Measurements from ENCODE around the gene SCRT2.

DNA sequence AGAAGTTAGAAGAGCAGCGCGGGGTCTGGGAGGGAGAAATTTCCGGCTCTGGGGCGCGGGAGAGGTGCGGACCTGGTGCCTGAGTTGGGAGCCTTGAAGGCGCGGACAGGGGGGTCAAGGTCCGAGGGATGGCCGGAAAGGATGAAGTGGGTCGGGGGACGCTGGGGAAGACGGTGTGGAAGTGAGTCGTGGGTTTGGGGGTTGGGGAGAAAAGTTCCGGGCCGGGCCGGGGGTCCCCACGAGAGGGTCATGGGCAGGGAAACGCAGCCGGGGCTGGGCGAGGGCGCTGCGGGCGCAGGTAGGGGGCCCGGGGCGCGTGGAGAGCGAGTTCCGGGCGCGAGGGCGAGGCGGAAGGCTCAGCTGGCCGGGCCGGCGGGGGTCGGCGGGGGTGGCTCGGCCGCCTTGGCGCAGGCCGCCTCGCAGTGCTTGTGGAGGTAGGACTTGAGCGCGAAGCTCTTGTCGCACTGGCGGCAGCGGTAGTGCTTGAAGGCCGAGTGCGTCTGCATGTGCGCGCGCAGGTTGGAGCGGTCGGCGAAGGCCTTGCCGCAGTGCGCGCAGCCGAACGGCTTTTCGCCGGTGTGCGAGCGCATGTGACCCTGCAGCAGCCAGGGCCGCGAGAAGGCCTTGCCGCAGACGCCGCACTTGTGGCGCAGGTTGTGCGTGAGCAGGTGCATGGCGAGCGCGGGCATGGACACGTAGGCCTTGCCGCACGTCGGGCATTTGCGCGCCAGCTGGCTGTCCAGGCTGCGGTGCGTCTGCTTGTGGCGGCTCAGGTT lies 12.1 kb downstream of the SCRT2 start:
- TF ChIP-seq, protein P1, sequence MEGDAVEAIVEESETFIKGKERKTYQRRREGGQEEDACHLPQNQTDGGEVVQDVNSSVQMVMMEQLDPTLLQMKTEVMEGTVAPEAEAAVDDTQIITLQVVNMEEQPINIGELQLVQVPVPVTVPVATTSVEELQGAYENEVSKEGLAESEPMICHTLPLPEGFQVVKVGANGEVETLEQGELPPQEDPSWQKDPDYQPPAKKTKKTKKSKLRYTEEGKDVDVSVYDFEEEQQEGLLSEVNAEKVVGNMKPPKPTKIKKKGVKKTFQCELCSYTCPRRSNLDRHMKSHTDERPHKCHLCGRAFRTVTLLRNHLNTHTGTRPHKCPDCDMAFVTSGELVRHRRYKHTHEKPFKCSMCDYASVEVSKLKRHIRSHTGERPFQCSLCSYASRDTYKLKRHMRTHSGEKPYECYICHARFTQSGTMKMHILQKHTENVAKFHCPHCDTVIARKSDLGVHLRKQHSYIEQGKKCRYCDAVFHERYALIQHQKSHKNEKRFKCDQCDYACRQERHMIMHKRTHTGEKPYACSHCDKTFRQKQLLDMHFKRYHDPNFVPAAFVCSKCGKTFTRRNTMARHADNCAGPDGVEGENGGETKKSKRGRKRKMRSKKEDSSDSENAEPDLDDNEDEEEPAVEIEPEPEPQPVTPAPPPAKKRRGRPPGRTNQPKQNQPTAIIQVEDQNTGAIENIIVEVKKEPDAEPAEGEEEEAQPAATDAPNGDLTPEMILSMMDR (IDR thresholded peaks at IDR 0.05; ENCODE audit: low read length), result no peak
- TF ChIP-seq EZH2 (IDR thresholded peaks at IDR 0.05; ENCODE audit: borderline replicate concordance, low read length), result no peak

Data from OCI-LY1 (cell line).